HG02610 (cell line): Measurements from ENCODE around the gene MRPL2.
"Not testable (repeated sequence)": the region's sequence is repeated elsewhere in the genome, so short reads cannot be mapped to it uniquely, and the experiment has no call there.

Experiments used
- ATAC-seq: cut with Tn5 transposase; IDR thresholded peaks from one replicate; pipeline ENCODE4 v1.9.1; 2021; ENCODE audit warnings: mild to moderate bottlenecking, moderate library complexity; ENCODE audit not compliant: unreplicated experiment

Gene MRPL2

GRCh38 chr6:43082806-43083655, 23.8 kb upstream of the MRPL2 start:
- no peak for ATAC-seq

- ATAC-seq, result not testable (repeated sequence)
These were observed 22.7 kb upstream of the MRPL2 start for GRCh38 chr6:43081922-43082321.

GRCh38 chr6:43081043-43081442, 21.8 kb upstream of the MRPL2 start:
- ATAC-seq, result no peak

GRCh38 chr6:43078691-43079090, 19.5 kb upstream of the MRPL2 start:
- no peak for ATAC-seq

GRCh38 chr6:43077981-43078511, 18.8 kb upstream of the MRPL2 start:
- no peak for ATAC-seq

GRCh38 chr6:43077333-43077809, 18.1 kb upstream of the MRPL2 start:
- ATAC-seq, result no peak

GRCh38 chr6:43076464-43077332, 17.5 kb upstream of the MRPL2 start:
- ATAC-seq, result no peak

- ATAC-seq, result no peak
These were observed 16.6 kb upstream of the MRPL2 start, which contains the start of gene PTK7 for GRCh38 chr6:43075670-43076463. Gene PTK7, plus strand, starts transcription at chr6:43076314. Its CDS starts 175 bp downstream, at chr6:43076489.

GRCh38 chr6:43074847-43075669, 15.8 kb upstream of the MRPL2 start:
- ATAC-seq, result no peak

- ATAC-seq, result no peak
These were observed 10.9 kb upstream of the MRPL2 start for GRCh38 chr6:43070028-43070632.

- ATAC-seq, result no peak
These were observed 3.6 kb upstream of the MRPL2 start for GRCh38 chr6:43062818-43063217.

GRCh38 chr6:43061861-43062260, 2.6 kb upstream of the MRPL2 start:
- no peak for ATAC-seq

GRCh38 chr6:43060755-43061633, 1.8 kb upstream of the MRPL2 start:
- no peak for ATAC-seq

GRCh38 chr6:43060034-43060754, 960 bp upstream of the MRPL2 start:
- ATAC-seq, result no peak

- ATAC-seq, result no peak
These were observed 703 bp downstream of the MRPL2 start for GRCh38 chr6:43058531-43058930.

- ATAC-seq, result no peak
These were observed 3.3 kb downstream of the MRPL2 start for GRCh38 chr6:43055966-43056365.

- ATAC-seq, result no peak
These were observed 4.9 kb downstream of the MRPL2 start for GRCh38 chr6:43054206-43054943.
